COLO668 (cell line): ENCODE results near the gene TPRG1.

Experiments
- DNase-seq: peaks from one replicate; lab custom pipeline; 2025; ENCODE audit not compliant: unreplicated experiment; lab: John Stamatoyannopoulos, UW

Gene TPRG1

GRCh38 chr3:189349772-189350171 lies 178.0 kb downstream of the TPRG1 start:
- no peak for DNase-seq

- no peak for DNase-seq
Measured at GRCh38 chr3:189353318-189353965, 181.7 kb downstream of the TPRG1 start.

GRCh38 chr3:189353988-189354889 lies 182.5 kb downstream of the TPRG1 start:
- DNase-seq: no peak

DNA sequence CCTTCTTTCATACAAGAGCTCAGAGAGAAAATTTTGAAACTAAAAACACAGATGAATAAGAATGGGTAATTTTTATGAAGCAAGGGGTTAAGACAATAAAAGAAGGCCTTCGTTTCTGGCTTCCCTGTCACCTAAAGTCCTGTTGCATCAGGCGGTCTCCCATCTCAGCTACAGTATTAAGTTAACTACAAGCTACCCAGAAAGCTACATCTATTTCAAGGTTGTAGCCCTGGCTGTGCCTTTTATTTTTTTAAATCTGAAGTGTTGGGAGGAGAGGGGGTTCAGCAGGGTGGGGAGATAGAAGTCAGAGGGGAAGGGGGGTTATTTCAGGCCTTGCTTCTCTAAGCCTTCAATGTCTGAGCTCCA lies 183.3 kb downstream of the TPRG1 start:
- DNase-seq: no peak

DNA sequence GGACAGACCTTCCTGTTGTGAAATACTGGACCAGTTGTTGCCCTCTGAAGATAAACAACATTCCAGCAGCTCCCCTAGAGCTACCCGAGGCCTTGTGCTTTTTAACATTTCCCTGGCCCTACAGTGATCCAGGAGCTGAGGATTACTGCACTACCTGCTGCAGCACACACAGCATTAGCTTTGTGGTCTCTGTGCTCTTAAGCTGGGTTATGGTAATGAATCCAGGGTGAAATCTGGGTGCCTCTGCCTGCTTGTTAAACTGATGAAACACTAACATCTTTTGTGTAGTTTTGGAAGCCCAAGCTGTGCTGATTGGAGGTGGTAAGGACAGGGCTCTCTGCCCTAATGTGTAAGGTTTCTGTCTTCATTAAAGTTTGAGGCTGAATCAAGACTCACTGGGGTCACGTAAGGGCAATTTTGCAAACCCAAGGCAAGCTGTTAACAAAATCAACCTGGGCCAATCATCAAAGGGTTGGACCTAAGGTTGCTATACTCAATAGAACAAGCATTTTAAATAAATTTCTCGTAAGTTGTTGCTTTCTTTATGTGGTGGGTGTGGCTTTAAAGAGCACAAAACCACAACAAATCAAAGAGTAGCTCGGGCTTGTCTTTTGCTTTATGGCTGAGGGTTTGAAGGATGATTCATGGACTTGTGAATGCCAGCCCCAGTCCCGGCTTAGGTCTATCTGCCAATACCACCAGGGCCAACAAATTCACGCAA lies 183.9 kb downstream of the TPRG1 start:
- no peak for DNase-seq

DNA sequence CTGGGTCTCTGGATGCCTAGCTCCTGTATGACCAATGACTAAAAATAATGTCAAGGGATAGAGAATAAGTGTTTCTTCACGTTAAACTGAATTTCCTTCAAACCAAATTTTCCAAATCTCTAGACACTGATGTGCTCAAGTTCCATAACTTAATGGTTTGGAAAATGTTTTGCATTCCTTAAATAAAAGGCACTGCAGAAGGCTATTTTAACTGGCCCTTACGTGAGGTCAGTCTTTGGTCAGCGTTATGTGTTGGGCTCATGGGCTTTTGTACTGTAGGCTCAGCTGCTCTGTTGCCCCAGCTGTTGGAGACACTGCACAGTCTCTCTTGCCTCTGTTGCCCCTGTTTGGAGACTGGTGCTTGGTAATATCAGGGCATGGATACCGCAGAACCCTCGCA lies 188.5 kb downstream of the TPRG1 start:
- DNase-seq: no peak

GRCh38 chr3:189361103-189361835 lies 189.5 kb downstream of the TPRG1 start:
- no peak for DNase-seq

DNA sequence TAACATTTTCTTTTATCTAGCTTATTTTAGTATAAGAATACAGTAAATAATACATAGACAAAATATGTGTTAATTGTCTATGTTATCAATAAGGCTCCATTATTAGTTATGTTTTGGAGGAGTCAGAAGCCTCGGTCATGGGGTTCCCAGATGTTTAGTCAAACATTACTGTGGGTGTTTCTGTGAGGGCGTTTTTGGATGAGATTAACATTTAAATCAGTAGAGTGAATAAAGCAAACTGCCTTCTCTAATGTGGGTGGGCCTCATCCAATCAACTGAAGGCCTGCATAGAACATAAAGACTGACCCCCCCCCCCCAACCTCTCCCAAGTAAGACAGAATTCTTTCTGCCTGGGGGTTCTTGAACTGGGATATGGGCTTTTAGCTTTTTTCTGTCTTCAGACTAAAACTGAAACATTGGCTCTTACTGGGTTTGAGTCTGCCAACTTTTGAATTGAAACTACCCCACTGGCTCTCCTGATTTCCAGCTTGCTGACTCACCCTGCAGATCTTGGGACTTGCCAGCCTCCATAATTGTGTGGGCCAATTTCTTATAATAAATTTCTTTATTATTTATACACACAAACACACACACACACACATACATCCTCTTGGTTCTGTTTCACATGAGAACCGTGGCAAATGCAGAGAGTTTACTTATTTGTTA lies 192.0 kb downstream of the TPRG1 start:
- no peak for DNase-seq

DNA sequence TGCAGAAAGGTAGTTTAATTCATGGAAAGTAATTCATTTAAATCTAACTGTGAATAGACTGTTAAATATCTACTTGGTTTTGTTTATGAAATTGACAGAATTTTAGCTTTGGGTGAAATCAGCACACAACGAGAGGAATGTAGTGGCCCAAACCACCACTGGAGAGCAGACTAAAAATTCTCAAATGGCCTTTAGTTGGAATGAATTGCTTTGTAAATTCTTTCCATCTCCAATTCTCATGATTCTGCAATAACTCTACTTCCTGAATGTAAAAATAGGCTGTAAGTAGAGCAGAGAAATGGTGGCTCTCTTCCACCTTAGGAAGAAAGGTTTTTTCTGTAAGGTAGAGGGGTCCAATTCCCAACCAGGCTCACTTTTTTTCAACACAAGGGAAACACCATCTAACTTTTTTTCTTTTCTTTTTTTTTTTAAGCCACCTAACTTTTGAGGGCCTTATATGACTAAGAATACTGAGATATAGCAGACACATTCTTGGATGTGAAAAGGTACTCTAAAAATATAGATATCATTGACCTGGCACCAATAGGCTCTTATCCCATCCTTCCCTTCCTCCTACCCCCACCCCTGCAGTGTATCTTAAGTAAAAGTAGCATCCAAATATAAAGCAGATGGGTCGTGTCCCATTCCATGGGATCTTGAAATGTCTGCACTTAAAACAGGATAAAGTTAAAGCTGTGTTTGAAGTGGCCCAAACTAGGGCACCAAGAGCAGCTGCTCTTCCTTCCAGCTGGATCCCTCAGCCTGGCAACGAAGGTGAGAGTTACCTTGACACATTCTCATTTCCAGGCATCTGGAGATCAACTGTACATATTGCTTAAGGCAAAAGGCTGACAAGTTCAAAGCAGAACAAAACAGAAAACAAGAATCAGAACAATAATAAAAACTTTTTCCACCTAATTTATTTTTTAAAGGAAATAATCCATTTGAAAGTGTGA lies 194.1 kb downstream of the TPRG1 start:
- DNase-seq: no peak

DNA sequence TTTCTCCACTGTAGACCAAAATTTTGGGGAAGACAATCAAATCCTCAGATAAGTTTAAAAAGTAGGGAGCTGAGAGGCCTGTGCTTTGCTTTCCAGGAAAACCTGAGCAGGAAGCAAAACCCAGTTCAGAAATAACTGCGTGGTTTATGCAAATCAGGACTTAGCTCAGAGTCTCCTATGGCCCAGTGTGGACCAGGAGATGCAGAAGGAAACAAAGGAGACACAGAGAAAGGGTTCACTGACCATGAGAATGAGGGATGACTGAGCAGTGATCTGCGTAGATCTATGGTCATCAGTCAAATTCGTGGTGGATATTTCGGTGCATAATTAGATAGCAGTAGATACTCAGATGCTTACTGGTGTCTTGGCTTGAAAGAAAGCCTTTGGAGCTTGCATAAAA lies 196.6 kb downstream of the TPRG1 start:
- no peak for DNase-seq

GRCh38 chr3:189369636-189370035 lies 197.9 kb downstream of the TPRG1 start:
- no peak for DNase-seq

- no peak for DNase-seq
Measured at GRCh38 chr3:189372243-189372642, 200.5 kb downstream of the TPRG1 start.
